ENCODE measurements around the gene ADGRA1.

- TF ChIP-seq CTCF (IDR thresholded peaks at IDR 0.05; ENCODE audit: low read length): no peak
- no peak for TF ChIP-seq EZH2 (optimal IDR thresholded peaks at IDR 0.05; ENCODE audit: low read depth, low read length)
Measured at GRCh38 chr10:133180192-133180964, 92.7 kb downstream of the ADGRA1 start.

All from MM.1S (cell line).